GM19035 (cell line): Measurements from ENCODE around the gene COX4I2.

Experiments used
- ATAC-seq: cut with Tn5 transposase; IDR thresholded peaks from one replicate; pipeline ENCODE4 v1.9.1; 2021; ENCODE audit not compliant: unreplicated experiment

The COX4I2 gene

GRCh38 chr20:31693402-31693801 is 55.7 kb downstream of the COX4I2 start:
- ATAC-seq: no peak

- no peak for ATAC-seq
These were observed 56.4 kb downstream of the COX4I2 start for GRCh38 chr20:31693987-31694661.
